ENCODE measurements around the gene UGT1A5.
"Not testable (repeated sequence)": the region's sequence is repeated elsewhere in the genome, so short reads cannot be mapped to it uniquely, and the experiment has no call there.

The UGT1A5 gene

DNA sequence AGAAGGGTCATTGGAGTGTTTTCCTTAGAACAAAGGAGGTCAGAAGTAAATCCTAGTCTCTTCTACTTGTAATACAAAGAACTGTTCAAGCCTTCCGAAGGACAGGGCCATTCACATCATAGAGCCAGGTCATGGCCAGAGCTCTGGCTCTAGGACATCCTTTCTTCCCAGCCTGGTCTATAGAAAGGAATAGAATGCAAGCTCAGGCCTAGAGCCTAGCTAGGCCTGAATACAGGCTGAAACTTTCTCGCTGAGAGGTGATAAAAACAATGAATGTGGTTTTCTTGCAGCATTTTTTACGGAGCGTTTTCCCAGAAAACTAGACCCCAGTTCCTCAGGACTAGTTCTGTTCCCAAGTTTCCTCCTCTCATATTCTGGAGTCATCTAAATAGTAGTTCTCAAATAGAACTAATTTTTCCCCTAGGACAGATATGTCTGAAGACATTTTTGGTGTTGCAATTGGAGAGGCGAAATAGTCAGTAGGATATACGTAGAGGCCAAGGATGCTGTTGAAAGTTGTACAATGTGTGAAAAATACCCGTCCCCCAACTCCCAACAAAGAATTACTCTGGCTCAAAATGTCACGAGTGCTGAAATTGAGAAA is 13.2 kb upstream of the UGT1A5 start:
- peak overlapping the region in 1 of 3 experiments; percentile 27 for H3K27ac Mint-ChIP-seq
- H3K4me3 Mint-ChIP-seq: no peak overlapping the region
- H3K9me3 Mint-ChIP-seq: peaks cover 11% of the 10 kb centered on the region
- H3K4me1 Mint-ChIP-seq: no peaks in the 10 kb centered on the region
- no peaks in the 10 kb centered on the region for H3K27me3 Mint-ChIP-seq (ENCODE audit: low read depth)
- TF ChIP-seq, protein P1, sequence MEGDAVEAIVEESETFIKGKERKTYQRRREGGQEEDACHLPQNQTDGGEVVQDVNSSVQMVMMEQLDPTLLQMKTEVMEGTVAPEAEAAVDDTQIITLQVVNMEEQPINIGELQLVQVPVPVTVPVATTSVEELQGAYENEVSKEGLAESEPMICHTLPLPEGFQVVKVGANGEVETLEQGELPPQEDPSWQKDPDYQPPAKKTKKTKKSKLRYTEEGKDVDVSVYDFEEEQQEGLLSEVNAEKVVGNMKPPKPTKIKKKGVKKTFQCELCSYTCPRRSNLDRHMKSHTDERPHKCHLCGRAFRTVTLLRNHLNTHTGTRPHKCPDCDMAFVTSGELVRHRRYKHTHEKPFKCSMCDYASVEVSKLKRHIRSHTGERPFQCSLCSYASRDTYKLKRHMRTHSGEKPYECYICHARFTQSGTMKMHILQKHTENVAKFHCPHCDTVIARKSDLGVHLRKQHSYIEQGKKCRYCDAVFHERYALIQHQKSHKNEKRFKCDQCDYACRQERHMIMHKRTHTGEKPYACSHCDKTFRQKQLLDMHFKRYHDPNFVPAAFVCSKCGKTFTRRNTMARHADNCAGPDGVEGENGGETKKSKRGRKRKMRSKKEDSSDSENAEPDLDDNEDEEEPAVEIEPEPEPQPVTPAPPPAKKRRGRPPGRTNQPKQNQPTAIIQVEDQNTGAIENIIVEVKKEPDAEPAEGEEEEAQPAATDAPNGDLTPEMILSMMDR (IDR thresholded peaks at IDR 0.05; ENCODE audit: unreplicated experiment in 3 of 3): no peak
- H3K36me3 Mint-ChIP-seq (ENCODE audit: low read depth): no peaks in the 10 kb centered on the region

DNA sequence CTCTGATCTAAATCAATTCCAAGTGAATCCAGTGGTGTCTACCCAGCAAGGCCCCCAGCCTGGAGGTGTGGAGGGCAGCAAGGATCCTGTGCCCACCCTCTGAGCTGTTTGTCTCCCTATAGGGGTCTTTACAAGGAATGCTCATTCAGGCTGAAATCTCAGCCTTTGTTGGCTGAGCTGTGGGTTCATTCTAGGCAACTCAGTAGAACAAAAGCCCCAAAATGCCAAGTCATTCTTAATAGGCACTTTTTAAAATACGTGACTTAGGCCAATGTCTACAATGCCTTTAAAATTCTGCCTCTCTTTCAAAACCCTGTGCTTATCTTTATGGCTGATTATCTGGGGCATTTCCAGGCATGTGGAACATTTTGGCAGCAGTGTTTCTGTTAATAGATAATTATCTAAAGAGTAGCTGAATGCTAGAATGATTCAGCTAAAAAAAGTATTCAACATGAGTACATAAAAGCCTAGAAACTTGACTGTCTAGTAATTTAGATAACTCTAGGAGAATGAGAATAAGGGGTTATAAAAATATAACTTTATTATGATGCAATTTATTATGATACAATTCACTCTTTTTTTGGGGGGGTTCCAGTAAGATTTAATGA is 12.6 kb upstream of the UGT1A5 start:
- no peaks in the 10 kb centered on the region for H3K36me3 Mint-ChIP-seq (ENCODE audit: low read depth)
- H3K27me3 Mint-ChIP-seq (ENCODE audit: low read depth): no peaks in the 10 kb centered on the region
- no peak overlapping the region for H3K4me3 Mint-ChIP-seq
- TF ChIP-seq, protein P1 (IDR thresholded peaks at IDR 0.05; ENCODE audit: unreplicated experiment in 3 of 3): no peak
- H3K4me1 Mint-ChIP-seq: no peaks in the 10 kb centered on the region
- peak overlapping the region in 1 of 3 experiments; percentile 27 for H3K27ac Mint-ChIP-seq
- peaks cover 11% of the 10 kb centered on the region for H3K9me3 Mint-ChIP-seq

DNA sequence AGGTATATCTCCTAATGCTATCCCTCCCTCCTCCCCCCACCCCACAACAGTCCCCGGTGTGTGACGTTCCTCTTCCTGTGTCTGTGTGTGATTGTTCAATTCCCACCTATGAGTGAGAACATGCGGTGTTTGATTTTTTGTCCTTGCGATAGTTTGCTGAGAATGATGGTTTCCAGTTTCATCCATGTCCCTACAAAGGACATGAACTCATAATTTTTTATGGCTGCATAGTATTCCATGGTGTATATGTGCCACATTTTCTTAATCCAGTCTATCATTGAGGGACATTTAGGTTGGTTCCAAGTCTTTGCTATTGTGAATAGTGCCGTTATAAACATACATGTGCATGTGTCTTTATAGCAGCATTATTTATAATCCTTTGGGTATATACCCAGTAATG is 11.9 kb upstream of the UGT1A5 start:
- H3K27ac Mint-ChIP-seq; H3K36me3 Mint-ChIP-seq (ENCODE audit: low read depth); H3K4me3 Mint-ChIP-seq; H3K27me3 Mint-ChIP-seq (ENCODE audit: low read depth); H3K4me1 Mint-ChIP-seq: not testable (repeated sequence)
- H3K9me3 Mint-ChIP-seq: peaks cover 11% of the 10 kb centered on the region

DNA sequence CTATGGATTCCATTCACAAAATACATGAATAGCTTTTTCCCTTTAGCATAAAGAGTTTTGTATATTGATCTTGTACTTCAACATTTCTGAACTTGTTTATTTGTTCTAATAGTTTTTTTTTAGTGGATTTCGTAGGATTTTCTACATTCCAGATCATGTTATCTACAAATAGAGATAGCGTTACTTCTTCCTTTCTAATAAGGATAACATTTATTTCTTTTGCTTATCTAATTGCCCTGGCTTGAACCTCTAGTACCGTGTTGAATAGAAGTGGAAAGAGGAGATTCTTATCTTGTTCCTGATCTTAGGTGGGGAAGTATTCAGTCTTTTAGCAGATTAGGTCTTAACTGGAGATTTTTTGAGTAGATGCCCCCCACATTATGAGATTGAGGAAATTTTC is 10.5 kb upstream of the UGT1A5 start:
- no peak overlapping the region for H3K27ac Mint-ChIP-seq
- TF ChIP-seq, protein P1 (IDR thresholded peaks at IDR 0.05; ENCODE audit: unreplicated experiment in 3 of 3): no peak
- peaks cover 11% of the 10 kb centered on the region for H3K9me3 Mint-ChIP-seq
- no peaks in the 10 kb centered on the region for H3K27me3 Mint-ChIP-seq (ENCODE audit: low read depth)
- H3K4me3 Mint-ChIP-seq: no peak overlapping the region
- H3K4me1 Mint-ChIP-seq: no peaks in the 10 kb centered on the region
- H3K36me3 Mint-ChIP-seq (ENCODE audit: low read depth): no peaks in the 10 kb centered on the region

DNA sequence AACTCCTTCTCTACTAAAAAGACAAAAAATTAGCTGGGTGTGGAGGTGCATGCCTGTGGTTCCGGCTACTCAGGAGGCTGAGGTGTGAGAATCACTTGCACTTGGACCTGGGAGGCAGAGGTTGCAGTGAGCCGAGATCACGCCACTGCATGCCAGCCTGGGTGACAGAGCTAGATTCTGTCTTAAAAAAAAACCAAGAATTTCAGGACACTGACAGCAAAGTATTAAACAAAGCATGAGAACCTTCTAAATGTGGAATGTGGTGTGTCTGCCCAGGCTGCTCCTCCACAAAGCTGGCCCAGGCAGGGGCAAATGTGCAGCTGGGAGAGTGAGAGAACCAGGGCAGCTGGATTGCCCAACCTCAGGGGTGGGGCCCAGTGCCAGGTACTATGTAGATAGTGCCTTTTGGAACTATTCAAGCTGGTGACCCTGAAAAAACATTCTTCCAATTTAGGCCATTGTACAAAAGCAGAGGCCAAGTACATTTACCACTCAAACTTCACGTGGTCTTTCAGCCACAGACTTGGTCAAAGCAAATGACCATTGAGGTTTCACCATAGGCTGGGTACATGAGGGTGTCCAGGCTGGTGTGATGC is 6.7 kb upstream of the UGT1A5 start:
- Mint-ChIP-seq H3K4me1 (no peaks in the 10 kb centered on the region), H3K27ac (no peak overlapping the region), H3K27me3 (ENCODE audit: low read depth) (peaks cover 7% of the 10 kb centered on the region), H3K4me3 (no peak overlapping the region), H3K9me3 (peaks cover 11% of the 10 kb centered on the region), H3K36me3 (ENCODE audit: low read depth) (no peaks in the 10 kb centered on the region)
- TF ChIP-seq, protein P1 (IDR thresholded peaks at IDR 0.05; ENCODE audit: unreplicated experiment in 3 of 3): no peak

DNA sequence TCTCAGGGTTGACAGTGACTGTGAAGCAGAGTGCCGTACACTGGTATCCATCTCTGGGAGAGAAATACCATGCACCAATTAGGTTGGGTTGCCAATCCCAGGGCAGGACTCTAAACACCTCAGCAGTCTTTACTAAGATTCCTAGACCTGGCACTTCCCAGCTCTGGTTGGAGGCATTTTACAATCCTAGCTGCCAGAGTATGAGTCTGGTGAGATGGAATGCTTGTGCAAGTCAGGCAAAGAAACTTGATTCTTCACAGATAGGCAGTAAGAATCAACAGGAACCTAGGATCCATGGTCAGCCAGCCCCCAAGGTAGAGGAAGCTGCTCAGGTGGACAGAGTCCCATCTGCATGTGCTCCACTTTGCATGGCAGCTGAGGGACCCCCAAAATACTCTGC is 6.0 kb upstream of the UGT1A5 start:
- H3K4me1 Mint-ChIP-seq: no peaks in the 10 kb centered on the region
- H3K27ac Mint-ChIP-seq: no peak overlapping the region
- no peak overlapping the region for H3K4me3 Mint-ChIP-seq
- H3K36me3 Mint-ChIP-seq (ENCODE audit: low read depth): no peaks in the 10 kb centered on the region
- peaks cover 13% of the 10 kb centered on the region for H3K27me3 Mint-ChIP-seq (ENCODE audit: low read depth)
- H3K9me3 Mint-ChIP-seq: peaks cover 11% of the 10 kb centered on the region
- TF ChIP-seq, protein P1 (IDR thresholded peaks at IDR 0.05; ENCODE audit: unreplicated experiment in 3 of 3): no peak
